Measurements from ENCODE around the gene CTNNA2.

CTNNA2 gene

GRCh38 chr2:80459028-80459427, 946.2 kb downstream of the CTNNA2 start:
- TF ChIP-seq REST (IDR thresholded peaks at IDR 0.05; ENCODE audit: low read depth) = no peak
- no peak for TF ChIP-seq CREB1 (IDR thresholded peaks at IDR 0.05; ENCODE audit: low read depth)
- TF ChIP-seq YY1 (IDR thresholded peaks at IDR 0.05; ENCODE audit: low read depth) = no peak
- no peak for TF ChIP-seq EP300 (IDR thresholded peaks at IDR 0.05; ENCODE audit: borderline replicate concordance)
- TF ChIP-seq RAD21 (IDR thresholded peaks at IDR 0.05; ENCODE audit: low read depth) = no peak
- TF ChIP-seq TCF12 (IDR thresholded peaks at IDR 0.05; ENCODE audit: low read depth) = no peak
- TF ChIP-seq ZBTB7A (IDR thresholded peaks at IDR 0.05; ENCODE audit: low read depth) = no peak
- no peak for TF ChIP-seq FOXM1 (IDR thresholded peaks at IDR 0.05; ENCODE audit: borderline replicate concordance, low read depth)
- TF ChIP-seq CEBPB (IDR thresholded peaks at IDR 0.05) = no peak
- TF ChIP-seq TEAD4 (IDR thresholded peaks at IDR 0.05) = no peak
- no peak for TF ChIP-seq NFIC (IDR thresholded peaks at IDR 0.05)
- TF ChIP-seq EGR1 (IDR thresholded peaks at IDR 0.05) = no peak
- no peak for TF ChIP-seq USF1 (IDR thresholded peaks at IDR 0.05)

- TF ChIP-seq REST (IDR thresholded peaks at IDR 0.05; ENCODE audit: low read depth) (no peak), YY1 (IDR thresholded peaks at IDR 0.05; ENCODE audit: low read depth) (no peak), ZBTB7A (IDR thresholded peaks at IDR 0.05; ENCODE audit: low read depth) (no peak), CEBPB (IDR thresholded peaks at IDR 0.05) (no peak), EP300 (IDR thresholded peaks at IDR 0.05; ENCODE audit: borderline replicate concordance) (no peak), TEAD4 (IDR thresholded peaks at IDR 0.05) (no peak), CREB1 (IDR thresholded peaks at IDR 0.05; ENCODE audit: low read depth) (no peak), NFIC (IDR thresholded peaks at IDR 0.05) (no peak), MAX (IDR thresholded peaks at IDR 0.05) (no peak), FOXM1 (IDR thresholded peaks at IDR 0.05; ENCODE audit: borderline replicate concordance, low read depth) (no peak), EGR1 (IDR thresholded peaks at IDR 0.05) (no peak), RAD21 (IDR thresholded peaks at IDR 0.05; ENCODE audit: low read depth) (no peak), USF1 (IDR thresholded peaks at IDR 0.05) (no peak), TAF1 (IDR thresholded peaks at IDR 0.05; ENCODE audit: low read depth) (no peak), TCF12 (IDR thresholded peaks at IDR 0.05; ENCODE audit: low read depth) (no peak)
Measured at GRCh38 chr2:80461505-80462197, 948.8 kb downstream of the CTNNA2 start.

- no peak for TF ChIP-seq YY1 (IDR thresholded peaks at IDR 0.05; ENCODE audit: low read depth)
- no peak for TF ChIP-seq CREB1 (IDR thresholded peaks at IDR 0.05; ENCODE audit: low read depth)
- no peak for TF ChIP-seq TEAD4 (IDR thresholded peaks at IDR 0.05)
- TF ChIP-seq TCF12 (IDR thresholded peaks at IDR 0.05; ENCODE audit: low read depth) = no peak
- TF ChIP-seq NFIC (IDR thresholded peaks at IDR 0.05) = no peak
- TF ChIP-seq ZBTB7A (IDR thresholded peaks at IDR 0.05; ENCODE audit: low read depth) = no peak
- no peak for TF ChIP-seq RAD21 (IDR thresholded peaks at IDR 0.05; ENCODE audit: low read depth)
- TF ChIP-seq EGR1 (IDR thresholded peaks at IDR 0.05) = no peak
- TF ChIP-seq USF1 (IDR thresholded peaks at IDR 0.05) = no peak
- no peak for TF ChIP-seq FOXM1 (IDR thresholded peaks at IDR 0.05; ENCODE audit: borderline replicate concordance, low read depth)
- TF ChIP-seq REST (IDR thresholded peaks at IDR 0.05; ENCODE audit: low read depth) = no peak
- TF ChIP-seq CEBPB (IDR thresholded peaks at IDR 0.05) = no peak
- no peak for TF ChIP-seq MAX (IDR thresholded peaks at IDR 0.05)
- TF ChIP-seq TAF1 (IDR thresholded peaks at IDR 0.05; ENCODE audit: low read depth) = no peak
- TF ChIP-seq EP300 (IDR thresholded peaks at IDR 0.05; ENCODE audit: borderline replicate concordance) = no peak
Measured at GRCh38 chr2:80462654-80463053, 949.8 kb downstream of the CTNNA2 start.
